ENCODE results near the gene BHLHE23.

Gene BHLHE23

GRCh38 chr20:63013207-63013606 lies 6.4 kb upstream of the BHLHE23 start:
- Histone ChIP-seq H3K9me3 (replicated peaks; ENCODE audit: low read length) (peaks cover 9% of the 10 kb centered on the region), H3K4me3 (ENCODE audit: low read length) (no peak overlapping the region), H3K36me3 (ENCODE audit: insufficient read depth, low read length) (no peaks in the 10 kb centered on the region), H3K9ac (ENCODE audit: low read depth, low read length) (no peak overlapping the region), H3K27me3 (ENCODE audit: control insufficient read depth, insufficient read depth, low read length) (peaks cover 90% of the 10 kb centered on the region), H3K4me2 (ENCODE audit: low read length) (no peak overlapping the region), H3K4me1 (ENCODE audit: control insufficient read depth, insufficient read depth, low read length) (no peaks in the 10 kb centered on the region)

- Histone ChIP-seq H3K36me3 (ENCODE audit: insufficient read depth, low read length) (no peaks in the 10 kb centered on the region), H3K4me1 (ENCODE audit: control insufficient read depth, insufficient read depth, low read length) (no peaks in the 10 kb centered on the region), H3K4me2 (ENCODE audit: low read length) (no peak overlapping the region), H3K4me3 (ENCODE audit: low read length) (no peak overlapping the region), H3K9me3 (replicated peaks; ENCODE audit: low read length) (peaks cover 9% of the 10 kb centered on the region), H3K9ac (ENCODE audit: low read depth, low read length) (no peak overlapping the region), H3K27me3 (ENCODE audit: control insufficient read depth, insufficient read depth, low read length) (peaks cover 91% of the 10 kb centered on the region)
These were observed 5.0 kb upstream of the BHLHE23 start for GRCh38 chr20:63011798-63012197.

GRCh38 chr20:63009988-63010769 lies 3.4 kb upstream of the BHLHE23 start:
- H3K9me3 ChIP-seq (replicated peaks; ENCODE audit: low read length): peaks cover 9% of the 10 kb centered on the region
- H3K9ac ChIP-seq (ENCODE audit: low read depth, low read length): no peak overlapping the region
- peaks cover 88% of the 10 kb centered on the region for H3K27me3 ChIP-seq (ENCODE audit: control insufficient read depth, insufficient read depth, low read length)
- H3K4me1 ChIP-seq (ENCODE audit: control insufficient read depth, insufficient read depth, low read length): no peaks in the 10 kb centered on the region
- H3K4me2 ChIP-seq (ENCODE audit: low read length): no peak overlapping the region
- H3K4me3 ChIP-seq (ENCODE audit: low read length): no peak overlapping the region
- no peaks in the 10 kb centered on the region for H3K36me3 ChIP-seq (ENCODE audit: insufficient read depth, low read length)

DNA sequence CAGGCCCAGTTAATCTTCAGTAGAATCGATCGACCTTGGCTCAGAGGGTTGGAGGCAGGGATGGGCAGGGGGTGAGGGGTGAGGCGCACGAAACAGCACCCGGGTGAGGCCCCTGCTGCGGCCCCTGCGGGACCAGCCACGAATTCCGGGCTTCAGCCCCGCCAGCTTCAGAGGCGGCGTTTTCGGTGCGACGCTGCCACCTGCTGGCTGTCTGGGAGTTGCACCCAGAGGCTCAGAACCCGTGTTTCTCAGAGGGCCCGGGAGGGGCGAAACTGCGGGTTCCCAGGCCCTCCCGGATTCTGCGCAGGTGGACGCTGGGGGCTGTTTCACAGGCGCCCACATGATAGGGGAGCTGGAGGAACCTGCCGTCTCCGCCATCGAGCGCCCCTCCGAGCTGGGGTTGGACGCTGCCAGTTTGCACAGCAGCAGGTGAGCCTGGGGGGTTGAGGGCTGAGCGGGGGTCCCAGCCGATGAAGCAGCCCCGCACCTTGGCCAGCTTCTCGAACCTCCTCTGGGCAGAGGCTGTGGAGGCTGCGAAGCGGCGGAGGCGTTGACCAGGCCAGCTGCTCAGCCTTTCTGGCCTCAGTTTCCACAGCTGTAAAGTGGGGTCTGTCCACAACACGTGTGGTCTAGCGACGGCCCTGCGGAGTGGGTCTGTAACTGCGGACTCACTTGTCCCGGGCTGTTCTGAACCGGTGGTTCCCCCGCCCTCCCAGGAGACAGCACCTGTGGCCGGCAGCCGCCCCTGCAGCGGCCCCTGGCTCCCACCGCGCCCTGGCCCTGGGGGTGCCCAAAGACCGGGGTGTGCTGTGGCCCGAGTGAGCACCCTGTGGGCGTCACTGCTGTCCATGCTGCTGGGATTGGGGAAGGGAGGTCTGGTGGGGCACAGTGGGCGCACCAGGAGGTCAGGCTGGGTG lies 2.5 kb upstream of the BHLHE23 start:
- H3K4me1 ChIP-seq (ENCODE audit: control insufficient read depth, insufficient read depth, low read length): no peaks in the 10 kb centered on the region
- H3K9ac ChIP-seq (ENCODE audit: low read depth, low read length): no peak overlapping the region
- H3K9me3 ChIP-seq (replicated peaks; ENCODE audit: low read length): peaks cover 9% of the 10 kb centered on the region
- H3K36me3 ChIP-seq (ENCODE audit: insufficient read depth, low read length): no peaks in the 10 kb centered on the region
- no peak overlapping the region for H3K4me3 ChIP-seq (ENCODE audit: low read length)
- H3K27me3 ChIP-seq (ENCODE audit: control insufficient read depth, insufficient read depth, low read length): peaks cover 90% of the 10 kb centered on the region
- peak overlapping the region; percentile 74 for H3K4me2 ChIP-seq (ENCODE audit: low read length)

GRCh38 chr20:63008541-63009044 lies 1.8 kb upstream of the BHLHE23 start:
- H3K27me3 ChIP-seq (ENCODE audit: control insufficient read depth, insufficient read depth, low read length): peaks cover 90% of the 10 kb centered on the region
- H3K4me3 ChIP-seq (ENCODE audit: low read length): no peak overlapping the region
- H3K9me3 ChIP-seq (replicated peaks; ENCODE audit: low read length): peaks cover 9% of the 10 kb centered on the region
- H3K4me1 ChIP-seq (ENCODE audit: control insufficient read depth, insufficient read depth, low read length): no peaks in the 10 kb centered on the region
- peak overlapping the region; percentile 74 for H3K4me2 ChIP-seq (ENCODE audit: low read length)
- H3K9ac ChIP-seq (ENCODE audit: low read depth, low read length): no peak overlapping the region
- H3K36me3 ChIP-seq (ENCODE audit: insufficient read depth, low read length): no peaks in the 10 kb centered on the region

- Histone ChIP-seq H3K4me3 (ENCODE audit: low read length) (no peak overlapping the region), H3K36me3 (ENCODE audit: insufficient read depth, low read length) (no peaks in the 10 kb centered on the region), H3K27me3 (ENCODE audit: control insufficient read depth, insufficient read depth, low read length) (peaks cover 90% of the 10 kb centered on the region), H3K9me3 (replicated peaks; ENCODE audit: low read length) (peaks cover 2% of the 10 kb centered on the region), H3K9ac (ENCODE audit: low read depth, low read length) (no peak overlapping the region), H3K4me1 (ENCODE audit: control insufficient read depth, insufficient read depth, low read length) (no peaks in the 10 kb centered on the region), H3K4me2 (ENCODE audit: low read length) (no peak overlapping the region)
These were observed 1.1 kb upstream of the BHLHE23 start for GRCh38 chr20:63007646-63008488.

DNA sequence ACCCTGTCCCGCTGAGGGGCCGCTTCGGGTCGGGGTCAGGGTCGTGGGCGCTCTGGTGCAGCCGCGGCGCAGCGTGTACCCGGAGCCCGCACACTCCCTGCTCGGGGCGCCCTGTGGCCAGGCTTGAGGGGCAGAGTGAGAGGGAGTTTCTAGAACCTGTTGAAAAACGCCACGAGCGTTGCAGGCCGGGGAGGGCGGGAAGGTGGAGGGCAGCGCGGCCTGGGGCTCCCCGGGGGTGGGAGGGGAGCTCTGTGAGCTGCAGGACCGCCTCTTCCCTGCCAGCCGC lies 539 bp upstream of the BHLHE23 start:
- no peaks in the 10 kb centered on the region for H3K9me3 ChIP-seq (replicated peaks; ENCODE audit: low read length)
- no peak overlapping the region for H3K9ac ChIP-seq (ENCODE audit: low read depth, low read length)
- H3K4me1 ChIP-seq (ENCODE audit: control insufficient read depth, insufficient read depth, low read length): no peaks in the 10 kb centered on the region
- H3K4me3 ChIP-seq (ENCODE audit: low read length): no peak overlapping the region
- H3K36me3 ChIP-seq (ENCODE audit: insufficient read depth, low read length): no peaks in the 10 kb centered on the region
- no peak overlapping the region for H3K4me2 ChIP-seq (ENCODE audit: low read length)
- peaks cover 90% of the 10 kb centered on the region for H3K27me3 ChIP-seq (ENCODE audit: control insufficient read depth, insufficient read depth, low read length)

DNA sequence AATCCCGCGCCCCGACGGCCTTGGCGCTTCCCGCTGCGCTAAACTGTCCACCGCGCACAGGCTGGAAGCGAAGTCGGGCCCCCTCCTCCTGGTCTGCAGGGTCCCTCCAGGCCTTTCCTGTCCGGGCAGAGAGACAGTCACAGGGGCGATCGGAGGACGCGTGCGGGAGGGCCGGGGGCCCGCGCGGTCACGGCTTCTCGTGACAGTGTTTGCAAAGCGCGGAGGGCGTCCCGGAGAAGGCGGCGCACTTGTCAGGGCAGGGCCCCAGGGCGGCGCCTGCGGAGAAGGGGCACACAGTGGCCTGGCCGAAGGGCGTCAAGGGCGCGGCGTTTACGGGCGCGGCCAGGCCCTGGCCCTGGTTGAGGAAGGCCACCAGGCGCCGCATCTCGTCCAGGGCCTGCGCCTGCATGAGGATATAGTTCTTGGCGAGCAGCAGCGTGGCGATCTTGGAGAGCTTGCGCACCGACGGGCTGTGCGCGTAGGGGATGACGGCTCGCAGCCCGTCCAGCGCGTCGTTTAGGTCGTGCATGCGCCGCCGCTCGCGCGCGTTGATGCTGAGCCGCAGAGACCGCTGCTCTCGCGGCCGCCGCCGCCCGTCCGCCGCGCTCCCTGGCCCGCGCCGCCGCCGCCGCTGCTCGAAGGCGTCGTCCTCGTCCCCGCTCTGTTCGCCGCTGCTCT lies 763 bp downstream of the BHLHE23 start:
- H3K4me3 ChIP-seq (ENCODE audit: low read length): no peak overlapping the region
- H3K4me2 ChIP-seq (ENCODE audit: low read length): no peak overlapping the region
- H3K27me3 ChIP-seq (ENCODE audit: control insufficient read depth, insufficient read depth, low read length): peaks cover 90% of the 10 kb centered on the region
- H3K36me3 ChIP-seq (ENCODE audit: insufficient read depth, low read length): no peaks in the 10 kb centered on the region
- H3K4me1 ChIP-seq (ENCODE audit: control insufficient read depth, insufficient read depth, low read length): no peaks in the 10 kb centered on the region
- H3K9me3 ChIP-seq (replicated peaks; ENCODE audit: low read length): no peaks in the 10 kb centered on the region
- H3K9ac ChIP-seq (ENCODE audit: low read depth, low read length): no peak overlapping the region

- Histone ChIP-seq H3K4me3 (ENCODE audit: low read length) (no peak overlapping the region), H3K4me1 (ENCODE audit: control insufficient read depth, insufficient read depth, low read length) (no peaks in the 10 kb centered on the region), H3K9me3 (replicated peaks; ENCODE audit: low read length) (no peaks in the 10 kb centered on the region), H3K9ac (ENCODE audit: low read depth, low read length) (no peak overlapping the region), H3K27me3 (ENCODE audit: control insufficient read depth, insufficient read depth, low read length) (peaks cover 92% of the 10 kb centered on the region), H3K36me3 (ENCODE audit: insufficient read depth, low read length) (no peaks in the 10 kb centered on the region), H3K4me2 (ENCODE audit: low read length) (no peak overlapping the region)
These were observed 1.4 kb downstream of the BHLHE23 start for GRCh38 chr20:63005365-63005861.

- peaks cover 92% of the 10 kb centered on the region for H3K27me3 ChIP-seq (ENCODE audit: control insufficient read depth, insufficient read depth, low read length)
- H3K4me1 ChIP-seq (ENCODE audit: control insufficient read depth, insufficient read depth, low read length): no peaks in the 10 kb centered on the region
- H3K36me3 ChIP-seq (ENCODE audit: insufficient read depth, low read length): no peaks in the 10 kb centered on the region
- no peak overlapping the region for H3K4me2 ChIP-seq (ENCODE audit: low read length)
- no peak overlapping the region for H3K4me3 ChIP-seq (ENCODE audit: low read length)
- no peaks in the 10 kb centered on the region for H3K9me3 ChIP-seq (replicated peaks; ENCODE audit: low read length)
- H3K9ac ChIP-seq (ENCODE audit: low read depth, low read length): no peak overlapping the region
These were observed 2.0 kb downstream of the BHLHE23 start for GRCh38 chr20:63004607-63005364.

All from skeletal muscle satellite cell (primary cell).